Osteoblast (primary cell): ENCODE measurements around the gene TTC3. TPM values are rescaled to one million over a fixed set of nuclear protein-coding genes. Genes with fewer than 3 reads are reported as not detected.
"Not testable (repeated sequence)": the region's sequence is repeated elsewhere in the genome, so short reads cannot be mapped to it uniquely, and the experiment has no call there.

Source experiments
- DNase-seq: peaks from one replicate; pipeline ENCODE4 v3.0.0; 2011; ENCODE audit warnings: low spot score, mixed read lengths; ENCODE audit not compliant: insufficient read length; ENCODE audit errors: missing footprints
- H2AFZ ChIP-seq: 2 replicates; pipeline ENCODE4 v1.6.0; 2011; ENCODE audit warnings: mild to moderate bottlenecking, low read length
- H3K27ac ChIP-seq: 2 replicates; pipeline ENCODE4 v1.5.1; 2011; ENCODE audit warnings: mild to moderate bottlenecking, low read depth, low read length, moderate library complexity
- H3K27me3 ChIP-seq: 2 replicates; pipeline ENCODE4 v1.6.0; 2012; ENCODE audit warnings: mild to moderate bottlenecking, control low read depth, inconsistent platforms, low read length, moderate library complexity; ENCODE audit not compliant: insufficient read depth
- H3K36me3 ChIP-seq: 2 replicates; pipeline ENCODE4 v1.5.1; 2011; ENCODE audit warnings: mild to moderate bottlenecking, low read length, control low read depth, moderate library complexity; ENCODE audit not compliant: insufficient read depth
- H3K4me1 ChIP-seq: 2 replicates; pipeline ENCODE4 v1.5.1; 2011; ENCODE audit warnings: mild to moderate bottlenecking, low read length, control low read depth, moderate library complexity; ENCODE audit not compliant: insufficient read depth
- H3K4me2 ChIP-seq: 2 replicates; pipeline ENCODE4 v1.6.0; 2011; ENCODE audit warnings: mild to moderate bottlenecking, low read length; ENCODE audit not compliant: insufficient read depth
- H3K4me3 ChIP-seq: fragments of 200-600 bp; sonication (generic); 3 replicates; pipeline ENCODE4 v1.5.1; 2012; ENCODE audit warnings: mild to moderate bottlenecking, low read length, inconsistent platforms; ENCODE audit not compliant: insufficient read depth
- H3K79me2 ChIP-seq: 2 replicates; pipeline ENCODE4 v1.6.0; 2012; ENCODE audit warnings: mild to moderate bottlenecking, low read length, control low read depth, inconsistent platforms; ENCODE audit not compliant: insufficient read depth
- H3K9me3 ChIP-seq: 2 replicates; pipeline ENCODE4 v1.5.1; 2011; ENCODE audit warnings: low read depth, low read length, control low read depth
- H4K20me1 ChIP-seq: 2 replicates; pipeline ENCODE4 v1.6.0; 2012; ENCODE audit warnings: mild to moderate bottlenecking, low read length, control low read depth; ENCODE audit not compliant: insufficient read depth
- CTCF ChIP-seq: IDR thresholded peaks from 2 replicates; pipeline ENCODE4 v1.5.1; 2011; ENCODE audit warnings: mild to moderate bottlenecking, low read depth, low read length, moderate library complexity; ENCODE audit errors: extremely low read depth
- total RNA-seq: library from RNA; depleted of rRNA; stranded (reverse); fragments of >200 nt; gene quantifications from 2 replicates; pipeline ENCODE4 v1.2.3, GENCODE V29; 2012

TTC3 gene
- total RNA-seq, 1 donor, result 364 TPM

- H3K79me2 ChIP-seq, result no peaks in the 10 kb centered on the region
- H2AFZ ChIP-seq, result no peak overlapping the region
- H3K4me1 ChIP-seq, result no peaks in the 10 kb centered on the region
- H3K27me3 ChIP-seq, result peaks cover 12% of the 10 kb centered on the region
- H3K27ac ChIP-seq, result no peak overlapping the region
- H3K4me3 ChIP-seq, result no peak overlapping the region
- no peaks in the 10 kb centered on the region for H4K20me1 ChIP-seq
- no peaks in the 10 kb centered on the region for H3K9me3 ChIP-seq
- DNase-seq, result no peak
- H3K36me3 ChIP-seq, result no peaks in the 10 kb centered on the region
- no peak for TF ChIP-seq CTCF
- H3K4me2 ChIP-seq, result no peak overlapping the region
These were observed 26.0 kb upstream of the TTC3 start for GRCh38 chr21:37047079-37047478.

GRCh38 chr21:37049741-37050140 is 23.3 kb upstream of the TTC3 start:
- not testable (repeated sequence) for H3K4me3 ChIP-seq, DNase-seq, H4K20me1 ChIP-seq, H3K9me3 ChIP-seq, H3K27ac ChIP-seq, H3K4me1 ChIP-seq, H2AFZ ChIP-seq, H3K4me2 ChIP-seq, H3K79me2 ChIP-seq, H3K36me3 ChIP-seq
- peaks cover 13% of the 10 kb centered on the region for H3K27me3 ChIP-seq

- H3K36me3 ChIP-seq, result no peaks in the 10 kb centered on the region
- H3K9me3 ChIP-seq, result no peaks in the 10 kb centered on the region
- peaks cover 5% of the 10 kb centered on the region for H3K27me3 ChIP-seq
- H2AFZ ChIP-seq, result no peak overlapping the region
- no peaks in the 10 kb centered on the region for H4K20me1 ChIP-seq
- H3K4me2 ChIP-seq, result no peak overlapping the region
- no peak overlapping the region for H3K27ac ChIP-seq
- H3K4me3 ChIP-seq, result no peak overlapping the region
- no peak for TF ChIP-seq CTCF
- no peaks in the 10 kb centered on the region for H3K79me2 ChIP-seq
- peaks cover 5% of the 10 kb centered on the region for H3K4me1 ChIP-seq
- no peak for DNase-seq
These were observed 17.7 kb upstream of the TTC3 start for GRCh38 chr21:37055271-37055855.

- DNase-seq, result no peak
- TF ChIP-seq CTCF, result no peak
- Histone ChIP-seq H4K20me1 (no peaks in the 10 kb centered on the region), H3K79me2 (no peaks in the 10 kb centered on the region), H3K9me3 (no peaks in the 10 kb centered on the region), H3K4me1 (peaks cover 27% of the 10 kb centered on the region), H3K4me3 (no peak overlapping the region), H3K27me3 (peaks cover 3% of the 10 kb centered on the region), H3K27ac (no peak overlapping the region), H3K36me3 (no peaks in the 10 kb centered on the region), H3K4me2 (no peak overlapping the region), H2AFZ (no peak overlapping the region)
These were observed 15.4 kb upstream of the TTC3 start for GRCh38 chr21:37057614-37058013.
